GM21737 (cell line): ENCODE data around the gene GABRB2.
"Not testable (repeated sequence)": the region's sequence is repeated elsewhere in the genome, so short reads cannot be mapped to it uniquely, and the experiment has no call there.

Experiments
- ATAC-seq: cut with Tn5 transposase; IDR thresholded peaks from one replicate; pipeline ENCODE4 v1.9.1; 2021; ENCODE audit warnings: mild to moderate bottlenecking, moderate library complexity; ENCODE audit not compliant: unreplicated experiment

The GABRB2 gene

GRCh38 chr5:161546470-161547301 lies at the start of gene GABRB2:
GABRB2 (minus strand) TSS chr5:161546725; CDS start chr5:161546643, 82 bp downstream.
- peak; percentile 56 for ATAC-seq

GRCh38 chr5:161585798-161586197 lies 39.3 kb upstream of the GABRB2 start:
- ATAC-seq: no peak

DNA sequence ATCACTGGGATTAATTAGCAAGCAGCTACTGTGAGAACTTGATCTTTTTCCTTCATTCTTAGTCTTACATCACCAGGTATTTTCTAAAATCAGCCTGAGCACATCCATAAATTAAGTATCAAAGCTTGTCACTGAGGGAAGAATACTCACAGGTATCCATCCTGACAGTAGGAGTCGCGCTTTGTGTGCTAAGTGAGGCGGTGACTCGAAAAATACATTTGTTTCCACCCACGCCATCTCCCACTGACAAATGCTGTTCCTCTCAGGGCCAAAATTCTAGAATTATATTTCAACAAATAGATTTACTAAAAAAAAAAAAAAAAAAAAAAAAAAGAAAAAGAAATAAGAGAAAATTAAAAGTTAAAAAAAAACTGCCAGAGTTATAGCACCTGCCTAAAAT lies 34.1 kb upstream of the GABRB2 start:
- no peak for ATAC-seq

- ATAC-seq: no peak
Observed at GRCh38 chr5:161572914-161573313, 26.4 kb upstream of the GABRB2 start.

- ATAC-seq: no peak
Observed at GRCh38 chr5:161566081-161566480, 19.6 kb upstream of the GABRB2 start.

- ATAC-seq: no peak
Observed at GRCh38 chr5:161562446-161562845, 15.9 kb upstream of the GABRB2 start.

DNA sequence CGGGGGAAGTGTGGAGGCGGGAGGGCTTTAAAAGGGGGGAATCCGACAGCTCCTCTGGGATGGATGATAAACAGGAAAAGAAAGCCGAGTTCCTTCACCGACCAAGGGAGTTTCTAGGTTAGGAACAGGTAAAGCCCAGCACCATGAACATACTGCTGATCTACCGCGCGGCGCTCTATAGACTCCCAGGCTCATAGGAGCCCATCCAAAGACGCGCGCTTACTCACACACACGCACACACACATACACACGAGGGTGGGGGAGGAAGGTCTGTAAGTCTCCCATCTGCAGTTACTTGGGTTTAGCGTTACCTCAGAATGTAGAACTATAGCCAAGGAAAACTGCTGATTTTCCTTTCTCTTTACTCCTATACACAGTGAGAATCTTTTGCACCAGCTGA lies 2.6 kb upstream of the GABRB2 start:
- no peak for ATAC-seq

DNA sequence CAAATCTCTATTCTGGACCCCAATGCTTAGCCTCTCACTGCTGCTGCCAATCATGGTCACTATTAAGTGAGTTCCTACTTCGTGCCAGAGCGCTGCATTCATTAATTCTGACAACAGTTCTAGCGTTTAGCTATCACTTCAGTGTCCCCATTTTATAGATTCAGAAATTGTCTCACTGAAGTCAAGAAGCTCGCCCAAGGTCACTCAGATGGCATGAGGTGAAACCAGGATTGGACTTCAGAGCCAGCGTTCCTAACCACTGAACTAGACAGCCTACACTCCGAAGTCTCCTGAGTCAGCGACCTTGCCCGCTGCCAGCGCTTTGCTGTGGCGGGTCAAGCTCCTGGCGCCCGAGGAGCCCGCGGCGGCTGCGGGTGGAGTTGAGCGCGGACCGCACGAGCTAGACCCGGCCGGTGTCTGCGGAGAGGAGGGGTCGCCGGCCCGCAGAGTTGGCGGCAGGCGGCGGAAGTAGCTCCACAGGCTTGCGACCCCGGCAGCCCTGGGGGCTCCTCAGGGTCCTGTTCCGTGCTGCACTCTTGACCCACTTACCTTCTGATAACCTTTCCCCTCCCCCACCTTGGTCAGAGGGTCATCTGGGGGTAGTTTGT lies 2.1 kb upstream of the GABRB2 start:
- ATAC-seq: no peak

DNA sequence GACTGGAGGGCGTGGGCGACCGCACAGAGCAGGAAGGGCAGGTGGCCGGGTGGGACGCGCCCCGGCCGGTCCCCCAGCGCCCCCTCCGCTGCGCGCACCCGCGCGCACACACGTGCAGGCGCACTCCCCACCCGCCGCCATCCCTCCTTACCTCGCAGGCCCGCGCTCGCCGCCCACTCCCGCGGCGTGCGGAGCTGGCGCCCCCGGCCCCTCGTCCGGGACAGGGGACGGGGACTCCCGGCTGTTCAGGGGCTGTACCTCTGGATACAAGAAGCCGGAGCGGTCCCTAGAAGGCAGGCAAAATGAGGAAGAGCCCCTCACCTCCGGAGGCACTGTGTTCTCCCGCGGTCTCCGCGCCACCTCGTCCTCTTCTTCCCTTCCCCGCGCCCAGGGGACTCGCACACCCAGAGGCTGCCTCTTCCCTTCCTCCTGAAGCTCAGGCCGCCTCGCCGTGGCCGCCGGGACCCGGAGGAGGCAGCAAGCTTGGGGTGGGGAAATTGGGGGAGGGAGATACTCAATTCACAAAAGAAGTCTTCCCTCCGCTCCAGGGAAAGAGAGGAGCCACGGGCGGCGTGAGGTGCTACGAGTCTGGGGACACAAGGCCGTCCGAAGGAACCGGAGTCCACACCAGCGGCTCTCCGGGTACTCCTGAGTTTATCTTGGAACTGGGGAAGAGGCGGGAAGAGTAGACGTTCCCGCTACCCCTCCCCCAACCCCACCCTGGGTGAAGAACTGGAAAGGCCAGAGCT lies 1.4 kb upstream of the GABRB2 start:
- ATAC-seq: no peak

DNA sequence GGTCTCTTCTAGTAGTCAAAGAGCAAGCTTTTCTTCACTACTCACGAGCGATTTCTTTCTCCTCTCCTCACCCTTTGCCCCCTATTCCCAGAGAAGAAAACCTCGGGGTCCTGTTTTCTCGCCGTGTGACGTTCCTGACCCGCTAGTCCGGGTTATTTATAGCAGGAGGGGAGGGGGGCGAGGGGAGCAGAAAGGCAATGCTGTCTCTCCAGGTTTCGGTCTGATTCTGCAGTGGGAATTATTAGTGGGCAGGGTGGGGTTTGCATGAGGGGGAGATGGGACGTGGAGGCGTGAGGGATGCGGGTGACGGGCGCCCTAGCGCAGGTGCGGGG lies 847 bp upstream of the GABRB2 start:
- no peak for ATAC-seq

DNA sequence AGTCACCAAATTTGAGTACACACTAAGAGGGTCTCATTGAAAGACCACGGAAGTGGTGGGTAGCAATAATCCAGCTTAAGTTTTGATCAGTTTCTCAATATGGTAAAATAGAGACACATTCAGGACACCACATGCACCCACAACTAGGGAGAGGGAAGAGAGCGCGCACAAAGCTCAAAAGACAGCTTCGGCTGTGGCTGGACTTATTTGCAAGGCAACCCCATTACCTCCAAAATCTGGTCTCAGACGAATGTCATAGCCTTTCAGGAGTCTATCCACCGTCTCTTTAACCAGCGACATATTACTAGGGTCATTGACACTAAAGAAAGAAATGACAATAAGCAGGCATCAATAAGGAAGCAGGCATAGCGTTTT lies 443 bp downstream of the GABRB2 start:
- ATAC-seq: no peak

- ATAC-seq: no peak
Observed at GRCh38 chr5:161545344-161546094, 1.0 kb downstream of the GABRB2 start.

DNA sequence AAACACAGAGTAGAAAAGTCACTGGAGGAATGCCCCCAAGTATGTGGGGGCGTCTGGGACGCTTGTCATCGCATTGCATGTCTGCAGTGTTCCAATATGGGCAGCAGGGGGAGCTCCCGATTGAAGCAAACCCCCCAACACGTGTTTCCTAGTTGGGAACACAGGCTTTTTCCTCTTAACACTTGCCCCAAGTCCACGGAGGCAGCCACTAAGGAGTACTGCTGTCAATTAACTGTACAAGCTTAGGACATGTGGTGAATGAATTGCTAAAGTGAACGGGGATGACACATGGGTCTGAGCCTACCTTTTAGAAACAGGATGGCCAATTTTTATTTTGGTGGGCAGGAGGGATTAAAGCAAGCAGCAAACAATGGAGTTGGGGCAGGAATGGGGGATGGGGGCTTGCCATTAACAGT lies 2.2 kb downstream of the GABRB2 start:
- no peak for ATAC-seq

- no peak for ATAC-seq
Observed at GRCh38 chr5:161539016-161539415, 7.5 kb downstream of the GABRB2 start.

DNA sequence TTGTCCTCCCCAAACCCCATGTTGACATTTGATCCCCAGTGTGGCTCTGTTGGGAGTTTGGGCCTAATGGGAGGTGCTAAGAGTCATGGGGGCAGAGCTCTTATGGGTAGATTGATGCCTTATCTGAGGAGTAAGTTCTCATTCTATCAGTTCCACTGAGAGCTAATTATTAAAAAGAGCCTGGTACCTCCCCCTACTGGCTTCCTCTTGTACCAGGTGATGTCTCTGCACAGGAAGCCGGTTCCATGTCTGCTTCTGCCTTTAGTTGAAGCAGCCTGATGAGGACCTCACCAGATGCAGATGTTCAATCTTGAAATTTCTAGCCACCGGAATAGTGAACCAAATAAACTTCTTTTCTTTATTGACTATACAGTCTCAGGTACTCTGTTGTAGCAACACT lies 10.8 kb downstream of the GABRB2 start:
- no peak for ATAC-seq

- no peak for ATAC-seq
Observed at GRCh38 chr5:161530700-161531099, 15.8 kb downstream of the GABRB2 start.

- ATAC-seq: no peak
Observed at GRCh38 chr5:161513942-161514341, 32.6 kb downstream of the GABRB2 start.

- no peak for ATAC-seq
Observed at GRCh38 chr5:161507591-161507990, 38.9 kb downstream of the GABRB2 start.

DNA sequence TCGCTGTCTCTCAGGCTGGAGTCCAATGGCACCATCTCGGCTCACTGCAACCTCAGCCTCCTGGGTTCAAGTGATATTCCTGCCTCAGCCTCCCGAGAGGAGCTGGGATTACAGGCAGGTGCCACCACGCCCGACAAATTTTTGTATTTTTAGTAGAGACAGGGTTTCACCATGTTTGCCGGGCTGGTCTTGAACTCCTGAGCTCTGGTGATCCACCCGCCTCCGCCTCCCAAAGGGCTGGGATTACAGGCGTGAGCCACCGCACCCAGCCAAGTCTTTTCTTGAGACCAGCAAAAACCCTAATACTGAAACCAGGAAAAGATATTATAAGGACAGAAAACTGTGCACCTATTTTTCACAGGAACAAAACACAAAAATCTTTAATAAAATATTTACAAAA lies 41.4 kb downstream of the GABRB2 start:
- ATAC-seq: not testable (repeated sequence)

GRCh38 chr5:161498531-161498930 lies 48.0 kb downstream of the GABRB2 start:
- ATAC-seq: no peak

GRCh38 chr5:161483721-161484120 lies 62.8 kb downstream of the GABRB2 start:
- ATAC-seq: no peak
